HepG2 (cell line): ENCODE data around the gene GPT2. TPM values are rescaled to one million over a fixed set of nuclear protein-coding genes. Genes with fewer than 3 reads are reported as not detected.

Experiments used
- EP300 ChIP-seq, 3 experiments: sonication (generic) in 1 of 3; formaldehyde crosslinking in 1 of 3; IDR thresholded peaks; 2 replicates each; pipeline versions ENCODE4 v1.5.1 to v1.6.1; 2011 to 2020; ENCODE audit warnings: low read depth in 2 of 3, low read length in 2 of 3, borderline replicate concordance in 1 of 3, improper control_type of control experiment in 1 of 3, mild to moderate bottlenecking in 1 of 3, missing genetic modification reagents in 1 of 3, moderate library complexity in 1 of 3
- KLF12 ChIP-seq: sonication (generic); formaldehyde crosslinking; IDR thresholded peaks from 2 replicates; pipeline ENCODE4 v1.4.0; 2020; ENCODE audit warnings: missing genetic modification reagents, borderline replicate concordance
- NCOA1 ChIP-seq: sonication (generic); formaldehyde crosslinking; IDR thresholded peaks from 2 replicates; pipeline ENCODE4 v1.9.0; 2021; ENCODE audit warnings: missing genetic modification reagents
- PPARG ChIP-seq: conservative IDR thresholded peaks from 2 replicates; pipeline ENCODE4 v1.6.1; 2016; ENCODE audit warnings: missing biosample characterization, missing genetic modification reagents
- SKIL ChIP-seq: sonication (generic); formaldehyde crosslinking; IDR thresholded peaks from 2 replicates; pipeline ENCODE4 v1.8.0; 2022; ENCODE audit warnings: missing genetic modification reagents, mild to moderate bottlenecking, moderate library complexity, borderline replicate concordance
- TARDBP ChIP-seq: sonication (generic); formaldehyde crosslinking; IDR thresholded peaks from 2 replicates; pipeline ENCODE4 v1.8.0; 2022; ENCODE audit warnings: mild to moderate bottlenecking, missing genetic modification reagents
- ZBTB26 ChIP-seq: IDR thresholded peaks from 2 replicates; pipeline ENCODE4 v1.6.1; 2016; ENCODE audit warnings: missing compliant biosample characterization, missing genetic modification reagents, borderline replicate concordance
- ZMYM4 ChIP-seq: sonication (generic); formaldehyde crosslinking; IDR thresholded peaks from 2 replicates; pipeline ENCODE4 v1.8.1; 2023; ENCODE audit warnings: mild to moderate bottlenecking, missing genetic modification reagents
- ZNF143 ChIP-seq: sonication (generic); formaldehyde crosslinking; IDR thresholded peaks from 2 replicates; pipeline ENCODE4 v1.4.0; 2020; ENCODE audit warnings: missing genetic modification reagents
- ZNF337 ChIP-seq: sonication (generic); formaldehyde crosslinking; IDR thresholded peaks from 2 replicates; pipeline ENCODE4 v1.5.1; 2020; ENCODE audit warnings: missing genetic modification reagents, low read depth, mild to moderate bottlenecking, borderline replicate concordance
- ZNF34 ChIP-seq: sonication (generic); formaldehyde crosslinking; IDR thresholded peaks from 2 replicates; pipeline ENCODE4 v1.4.0; 2020; ENCODE audit warnings: mild to moderate bottlenecking, missing genetic modification reagents, borderline replicate concordance
- ZNF580 ChIP-seq: IDR thresholded peaks from 2 replicates; pipeline ENCODE4 v1.6.1; 2016; ENCODE audit warnings: low read depth, borderline replicate concordance
- ZNF629 ChIP-seq: sonication (generic); formaldehyde crosslinking; conservative IDR thresholded peaks from 2 replicates; pipeline ENCODE4 v1.5.0; 2020; ENCODE audit warnings: missing genetic modification reagents
- ZNF670 ChIP-seq: sonication (generic); formaldehyde crosslinking; IDR thresholded peaks from 2 replicates; pipeline ENCODE4 v1.8.0; 2022; ENCODE audit warnings: mild to moderate bottlenecking, missing genetic modification reagents, borderline replicate concordance
- ZNF768 ChIP-seq: sonication (generic); formaldehyde crosslinking; IDR thresholded peaks from 2 replicates; pipeline ENCODE4 v1.4.0; 2020; ENCODE audit warnings: missing genetic modification reagents
- polyA plus RNA-seq, 8 experiments: library from polyadenylated mRNA; depleted of rRNA in 3 of 8; stranded (reverse) in 7 of 8; unstranded in 1 of 8; fragments of >200 nt; fragmentation: Illumina TruSeq in 4 of 8; extraction: Trizol in 4 of 8; gene quantifications; 2 replicates each; pipeline versions ENCODE4 v1.2.1 to v1.2.3, GENCODE V29; 2011 to 2016; ENCODE audit warnings: low read depth in 4 of 8, missing spikeins in 1 of 8, mixed read lengths in 1 of 8; ENCODE audit not compliant: insufficient read depth in 1 of 8
- total RNA-seq, 5 experiments: library from RNA; depleted of rRNA; stranded (reverse); fragments of >200 nt; fragmentation: Illumina TruSeq; extraction: Trizol; gene quantifications; 2 replicates each; pipeline ENCODE4 v1.2.3, GENCODE V29; 2016; ENCODE audit warnings: low read depth in 1 of 5
- TF ChIP-seq, protein P1 (sequence below): sonication (generic); formaldehyde crosslinking; IDR thresholded peaks from 2 replicates; pipeline ENCODE4 v1.4.0; 2020; ENCODE audit warnings: mild to moderate bottlenecking, missing genetic modification reagents

The GPT2 gene
- total and polyA plus RNA-seq, 2 of the 13 experiments (the other 11 are each of a cell fraction or from before 2014, with no cell fraction given): 138 to 267 TPM

DNA sequence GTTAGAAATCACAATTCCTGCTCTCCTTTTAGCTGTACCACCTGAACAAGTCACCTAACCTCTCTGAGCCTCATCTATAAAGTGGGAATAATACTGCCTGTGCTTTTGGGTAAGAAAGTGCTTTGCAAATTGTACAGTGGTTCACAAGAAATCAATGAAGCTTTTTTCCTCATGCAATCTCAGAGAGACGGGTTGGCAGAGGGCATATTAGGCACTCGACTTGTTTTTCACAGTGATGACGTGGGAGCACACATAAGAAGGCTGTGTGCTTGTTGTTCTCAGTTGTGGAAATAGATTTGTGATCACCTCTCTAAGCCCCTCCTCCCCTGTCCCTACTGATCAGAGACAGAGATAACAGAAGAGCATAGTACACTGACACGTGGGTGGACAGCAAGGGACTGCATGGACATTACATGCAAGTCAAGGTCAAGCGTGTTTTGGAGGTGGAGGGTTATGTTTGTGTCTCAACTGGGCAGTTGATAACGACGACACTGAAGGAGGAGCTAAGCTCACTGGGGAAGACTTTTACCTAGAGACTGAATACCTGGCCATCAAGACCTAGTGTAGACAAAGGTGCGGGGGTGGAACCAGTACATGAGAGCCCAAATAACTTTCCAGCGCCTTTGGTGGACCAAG is 1.7 kb upstream of the GPT2 start (continued):
- TF ChIP-seq SKIL (CRISPR knock-in tag) (peak; percentile 99), ZMYM4 (CRISPR knock-in tag) (peak; percentile 70; the same call in 1 of the 2 replicates), ZNF143 (CRISPR knock-in tag) (peak; percentile 53; the same call in 1 of the 2 replicates), ZNF670 (CRISPR knock-in tag) (peak; percentile 18; the same call in 1 of the 2 replicates), ZNF34 (CRISPR knock-in tag) (peak; percentile 56; the same call in 1 of the 2 replicates), EP300 (IDR thresholded peaks at IDR 0.05; ENCODE audit: low read depth in 2 of 2, low read length in 2 of 2) (peak; percentile 12 to 98; a peak in 2 of 4 replicates), EP300 (CRISPR knock-in tag; IDR thresholded peaks at IDR 0.05; ENCODE audit: borderline replicate concordance) (peak; percentile 97), ZNF337 (CRISPR knock-in tag) (0 out of 2 replicates have a peak, but pooled peaks have one; percentile 3), ZBTB26 (peak; percentile 75; the same call in 1 of the 2 replicates), NCOA1 (CRISPR knock-in tag) (peak; percentile 98), PPARG (peak; percentile 96), ZNF580 (CRISPR knock-in tag) (peak; percentile 89; the same call in 1 of the 2 replicates), TARDBP (CRISPR knock-in tag) (peak; percentile 98), KLF12 (CRISPR knock-in tag) (no peak), ZNF768 (CRISPR knock-in tag) (peak; percentile 46; the same call in 1 of the 2 replicates), ZNF629 (CRISPR knock-in tag) (peak; percentile 84)
- TF ChIP-seq, protein P1, sequence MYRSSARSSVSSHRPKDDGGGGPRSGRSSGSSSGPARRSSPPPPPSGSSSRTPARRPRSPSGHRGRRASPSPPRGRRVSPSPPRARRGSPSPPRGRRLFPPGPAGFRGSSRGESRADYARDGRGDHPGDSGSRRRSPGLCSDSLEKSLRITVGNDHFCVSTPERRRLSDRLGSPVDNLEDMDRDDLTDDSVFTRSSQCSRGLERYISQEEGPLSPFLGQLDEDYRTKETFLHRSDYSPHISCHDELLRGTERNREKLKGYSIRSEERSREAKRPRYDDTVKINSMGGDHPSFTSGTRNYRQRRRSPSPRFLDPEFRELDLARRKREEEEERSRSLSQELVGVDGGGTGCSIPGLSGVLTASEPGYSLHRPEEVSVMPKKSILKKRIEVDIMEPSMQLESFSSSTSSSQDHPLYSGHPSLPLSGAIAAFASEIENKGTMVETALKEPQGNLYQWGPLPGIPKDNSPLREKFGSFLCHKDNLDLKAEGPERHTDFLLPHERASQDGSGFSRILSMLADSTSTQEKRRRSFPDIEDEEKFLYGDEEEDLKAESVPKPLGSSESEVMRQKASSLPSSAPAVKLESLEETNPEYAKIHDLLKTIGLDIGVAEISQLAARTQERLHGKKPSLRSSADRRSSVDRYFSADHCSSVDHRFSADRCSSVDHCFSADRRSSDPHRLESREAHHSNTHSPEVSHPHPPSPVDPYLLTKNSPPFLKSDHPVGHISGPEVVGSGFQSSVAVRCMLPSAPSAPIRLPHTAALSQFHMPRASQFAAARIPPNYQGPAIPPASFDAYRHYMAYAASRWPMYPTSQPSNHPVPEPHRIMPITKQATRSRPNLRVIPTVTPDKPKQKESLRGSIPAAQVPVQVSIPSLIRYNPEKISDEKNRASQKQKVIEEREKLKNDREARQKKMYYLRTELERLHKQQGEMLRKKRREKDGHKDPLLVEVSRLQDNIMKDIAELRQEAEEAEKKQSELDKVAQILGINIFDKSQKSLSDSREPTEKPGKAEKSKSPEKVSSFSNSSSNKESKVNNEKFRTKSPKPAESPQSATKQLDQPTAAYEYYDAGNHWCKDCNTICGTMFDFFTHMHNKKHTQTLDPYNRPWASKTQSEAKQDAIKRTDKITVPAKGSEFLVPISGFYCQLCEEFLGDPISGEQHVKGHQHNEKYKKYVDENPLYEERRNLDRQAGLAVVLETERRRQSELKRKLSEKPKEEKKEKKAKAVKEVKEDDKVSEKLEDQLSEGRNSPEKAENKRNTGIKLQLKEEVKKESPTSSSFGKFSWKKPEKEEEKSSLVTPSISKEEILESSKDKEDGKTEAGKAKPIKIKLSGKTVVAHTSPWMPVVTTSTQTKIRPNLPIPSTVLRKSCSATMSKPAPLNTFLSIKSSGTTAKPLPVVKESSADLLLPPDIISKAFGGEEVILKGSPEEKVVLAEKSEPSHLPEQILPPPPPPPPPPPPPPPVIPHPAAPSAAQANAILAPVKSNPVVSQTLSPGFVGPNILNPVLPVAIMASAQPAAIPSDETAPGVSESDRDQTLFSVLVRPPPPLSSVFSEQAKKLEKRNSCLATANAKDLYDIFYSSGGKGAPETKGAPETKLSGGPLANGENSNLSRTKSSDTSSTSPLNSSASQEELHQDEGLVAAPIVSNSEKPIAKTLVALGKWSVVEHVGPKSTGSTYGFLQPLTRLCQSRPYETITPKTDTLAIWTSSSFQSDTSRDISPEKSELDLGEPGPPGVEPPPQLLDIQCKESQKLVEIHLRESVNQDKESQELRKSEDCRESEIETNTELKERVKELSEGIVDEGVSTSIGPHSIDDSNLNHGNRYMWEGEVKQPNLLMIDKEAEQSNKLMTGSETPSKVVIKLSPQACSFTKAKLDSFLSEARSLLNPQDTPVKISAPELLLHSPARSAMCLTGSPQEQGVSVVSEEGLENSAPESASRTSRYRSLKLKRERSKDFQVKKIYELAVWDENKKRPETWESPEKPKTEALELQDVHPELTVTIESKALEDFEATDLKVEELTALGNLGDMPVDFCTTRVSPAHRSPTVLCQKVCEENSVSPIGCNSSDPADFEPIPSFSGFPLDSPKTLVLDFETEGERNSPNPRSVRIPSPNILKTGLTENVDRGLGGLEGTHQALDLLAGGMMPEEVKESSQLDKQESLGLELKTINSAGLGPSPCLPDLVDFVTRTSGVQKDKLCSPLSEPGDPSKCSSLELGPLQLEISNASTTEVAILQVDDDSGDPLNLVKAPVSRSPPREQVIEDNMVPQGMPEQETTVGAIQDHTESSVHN: peak; percentile 92
